GM18907 (cell line): Measurements from ENCODE around the gene WDFY3.
A peak's percentile ranks its signal among the peaks of the same experiment; 100 is the strongest.

Experiments used
- ATAC-seq: cut with Tn5 transposase; IDR thresholded peaks from one replicate; pipeline ENCODE4 v1.9.1; 2021; ENCODE audit warnings: mild to moderate bottlenecking, moderate library complexity; ENCODE audit not compliant: unreplicated experiment

Gene WDFY3, protein sequence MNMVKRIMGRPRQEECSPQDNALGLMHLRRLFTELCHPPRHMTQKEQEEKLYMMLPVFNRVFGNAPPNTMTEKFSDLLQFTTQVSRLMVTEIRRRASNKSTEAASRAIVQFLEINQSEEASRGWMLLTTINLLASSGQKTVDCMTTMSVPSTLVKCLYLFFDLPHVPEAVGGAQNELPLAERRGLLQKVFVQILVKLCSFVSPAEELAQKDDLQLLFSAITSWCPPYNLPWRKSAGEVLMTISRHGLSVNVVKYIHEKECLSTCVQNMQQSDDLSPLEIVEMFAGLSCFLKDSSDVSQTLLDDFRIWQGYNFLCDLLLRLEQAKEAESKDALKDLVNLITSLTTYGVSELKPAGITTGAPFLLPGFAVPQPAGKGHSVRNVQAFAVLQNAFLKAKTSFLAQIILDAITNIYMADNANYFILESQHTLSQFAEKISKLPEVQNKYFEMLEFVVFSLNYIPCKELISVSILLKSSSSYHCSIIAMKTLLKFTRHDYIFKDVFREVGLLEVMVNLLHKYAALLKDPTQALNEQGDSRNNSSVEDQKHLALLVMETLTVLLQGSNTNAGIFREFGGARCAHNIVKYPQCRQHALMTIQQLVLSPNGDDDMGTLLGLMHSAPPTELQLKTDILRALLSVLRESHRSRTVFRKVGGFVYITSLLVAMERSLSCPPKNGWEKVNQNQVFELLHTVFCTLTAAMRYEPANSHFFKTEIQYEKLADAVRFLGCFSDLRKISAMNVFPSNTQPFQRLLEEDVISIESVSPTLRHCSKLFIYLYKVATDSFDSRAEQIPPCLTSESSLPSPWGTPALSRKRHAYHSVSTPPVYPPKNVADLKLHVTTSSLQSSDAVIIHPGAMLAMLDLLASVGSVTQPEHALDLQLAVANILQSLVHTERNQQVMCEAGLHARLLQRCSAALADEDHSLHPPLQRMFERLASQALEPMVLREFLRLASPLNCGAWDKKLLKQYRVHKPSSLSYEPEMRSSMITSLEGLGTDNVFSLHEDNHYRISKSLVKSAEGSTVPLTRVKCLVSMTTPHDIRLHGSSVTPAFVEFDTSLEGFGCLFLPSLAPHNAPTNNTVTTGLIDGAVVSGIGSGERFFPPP (N-terminal part only)

GRCh38 chr4:84966382-84967242, at the start of gene WDFY3:
Gene WDFY3 (minus strand): TSS chr4:84966690. CDS start chr4:84860591, 106,099 bp downstream.
- ATAC-seq: peak; percentile 76

DNA sequence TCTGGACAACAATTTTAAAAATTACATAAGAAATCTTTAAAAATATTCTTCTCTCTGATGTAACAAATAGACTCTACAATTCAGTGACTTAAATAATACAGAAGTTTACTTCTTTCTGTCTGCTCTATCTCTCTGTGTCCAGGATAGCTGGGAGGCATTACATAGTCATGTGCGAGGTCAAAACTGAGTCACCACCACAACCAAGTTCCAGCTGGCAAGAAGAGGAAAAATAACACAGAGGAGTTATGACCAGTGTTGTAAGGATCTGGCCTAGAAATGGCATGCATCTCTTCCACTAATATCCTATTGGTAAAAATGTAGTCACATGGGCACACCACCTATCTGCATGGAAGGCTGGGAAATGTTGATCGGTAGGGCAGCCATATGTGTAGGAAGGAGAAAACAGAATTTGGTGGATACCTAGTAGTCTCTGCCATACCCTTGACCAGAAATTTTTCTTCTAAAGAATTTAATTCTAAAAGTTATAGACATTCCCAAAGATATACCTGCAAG, 39.4 kb upstream of the WDFY3 start:
- no peak for ATAC-seq

DNA sequence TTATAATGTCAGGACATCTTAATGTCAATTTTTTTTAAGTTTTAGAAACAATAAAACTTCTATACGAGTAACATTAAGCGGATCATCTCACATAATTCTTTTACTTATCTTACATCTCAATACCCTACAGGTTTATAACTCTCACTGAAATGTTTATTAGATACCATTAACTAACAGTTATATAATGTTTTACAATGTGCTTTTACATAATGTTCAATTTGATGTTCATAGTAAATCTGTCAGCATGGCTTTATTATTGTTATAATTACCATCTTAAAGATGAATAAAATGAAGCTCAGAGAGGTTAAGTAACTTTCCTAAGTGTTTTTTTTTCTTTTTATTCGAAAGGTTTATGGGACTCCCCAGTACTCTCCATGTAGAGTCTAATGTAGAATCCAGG, 33.9 kb upstream of the WDFY3 start:
- no peak for ATAC-seq

GRCh38 chr4:84995386-84995785, 28.9 kb upstream of the WDFY3 start:
- ATAC-seq: no peak

DNA sequence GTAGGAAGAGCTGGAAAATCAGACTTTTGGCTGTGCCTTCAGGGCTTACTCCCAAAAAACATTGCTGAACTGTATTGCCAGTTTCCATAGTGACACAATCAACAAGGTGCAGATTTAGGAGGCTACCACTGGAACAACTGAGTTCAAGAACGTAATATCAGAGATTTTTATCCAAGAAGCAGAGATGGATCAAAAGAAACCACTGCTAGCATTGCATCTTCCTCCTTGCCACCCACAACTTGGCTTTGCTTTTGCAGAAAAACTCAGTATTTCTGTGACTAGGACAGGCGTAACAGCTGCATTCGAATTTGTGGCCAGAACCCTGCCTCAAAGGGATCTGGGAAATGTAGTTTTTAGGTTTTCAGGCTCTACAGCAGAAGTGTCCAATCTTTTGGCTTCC, 27.8 kb upstream of the WDFY3 start:
- ATAC-seq: no peak

GRCh38 chr4:84985952-84986351, 19.5 kb upstream of the WDFY3 start:
- no peak for ATAC-seq

GRCh38 chr4:84977396-84977795, 10.9 kb upstream of the WDFY3 start:
- ATAC-seq: no peak

DNA sequence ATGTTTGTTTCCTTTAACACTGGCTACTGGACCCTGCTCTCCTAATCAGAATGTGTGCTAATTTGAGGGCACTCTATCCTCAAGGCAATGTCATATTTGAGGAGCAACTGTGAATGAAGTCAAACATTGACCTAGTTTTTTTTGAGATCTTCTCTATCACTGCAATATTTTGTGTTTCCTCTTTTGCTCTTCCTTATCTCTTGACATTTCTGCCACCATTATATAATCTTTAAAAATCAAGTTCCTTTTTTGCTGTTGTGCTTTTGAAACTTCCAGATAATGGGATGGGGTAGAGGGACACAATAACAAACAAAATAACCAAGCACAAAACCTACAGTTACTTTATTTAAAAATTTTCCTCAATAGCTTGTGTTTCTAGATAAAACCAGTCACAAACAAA, 7.4 kb upstream of the WDFY3 start:
- ATAC-seq: no peak

DNA sequence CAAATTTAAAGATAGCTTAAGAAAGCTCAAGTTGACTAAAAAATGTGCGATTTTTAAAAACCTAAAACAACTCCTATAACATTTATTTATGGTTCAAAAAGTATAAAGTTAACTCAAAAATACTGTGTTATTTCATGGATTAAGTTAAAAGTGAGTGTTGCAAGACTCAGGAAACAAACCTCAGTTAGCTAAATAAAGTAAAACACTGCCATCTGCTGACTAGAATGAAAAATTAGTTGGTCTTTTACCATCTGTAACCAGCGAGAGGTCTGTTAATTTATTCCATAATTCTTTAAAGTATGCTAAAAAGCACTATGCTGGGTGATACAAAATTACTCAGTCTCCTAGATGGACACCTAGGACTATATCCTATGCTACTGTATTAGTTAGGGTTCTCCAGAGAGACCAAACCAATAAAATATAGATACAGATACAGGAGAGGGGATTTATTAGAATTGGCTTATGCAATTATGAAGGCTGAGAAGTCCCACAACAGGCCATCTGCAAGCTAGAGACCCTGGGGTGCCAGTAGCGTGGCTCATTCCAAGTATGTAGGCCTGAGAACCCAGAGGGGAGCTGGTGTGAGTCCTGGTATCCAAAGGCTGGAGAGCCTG, 4.9 kb upstream of the WDFY3 start:
- ATAC-seq: no peak

DNA sequence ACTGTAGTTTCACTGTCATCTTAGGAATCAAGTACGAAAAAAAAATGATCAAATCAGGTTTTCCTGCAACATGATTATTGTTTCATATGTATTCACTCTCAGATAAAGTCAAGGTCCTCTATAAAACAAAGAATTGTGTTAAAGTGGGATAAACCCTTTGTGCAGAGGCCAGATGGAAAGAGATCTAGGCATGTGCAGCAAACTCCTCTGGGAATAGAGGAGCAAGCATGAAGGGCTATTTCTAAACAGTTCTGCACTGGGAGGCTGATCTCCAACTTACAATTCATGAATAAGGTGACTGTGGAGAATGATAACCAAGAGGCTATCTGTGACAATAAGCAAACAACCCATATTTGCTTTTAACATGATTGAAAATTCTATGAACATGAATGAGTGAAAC, 2.4 kb upstream of the WDFY3 start:
- no peak for ATAC-seq

DNA sequence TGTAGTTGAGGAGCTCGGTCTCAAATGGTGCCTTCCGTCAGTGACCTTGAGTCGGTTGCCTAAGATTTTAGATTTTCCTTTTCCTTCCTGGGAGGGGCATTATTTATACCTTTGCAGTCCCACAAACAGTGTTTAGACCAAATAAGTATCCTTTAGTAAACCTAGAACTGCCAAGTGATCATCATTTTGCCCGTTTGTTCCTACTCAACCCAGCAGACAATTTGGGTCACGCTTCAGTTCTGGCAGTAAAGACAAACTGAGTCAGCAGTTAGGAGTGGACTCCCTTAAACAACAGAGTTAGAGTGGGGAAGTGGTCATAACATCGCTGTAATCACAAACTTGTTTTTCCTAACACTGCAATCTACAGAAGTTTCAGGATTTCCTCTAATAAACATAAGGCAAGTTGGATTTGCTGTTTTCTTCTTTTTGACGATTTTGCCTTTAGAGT, 777 bp upstream of the WDFY3 start:
- ATAC-seq: no peak

DNA sequence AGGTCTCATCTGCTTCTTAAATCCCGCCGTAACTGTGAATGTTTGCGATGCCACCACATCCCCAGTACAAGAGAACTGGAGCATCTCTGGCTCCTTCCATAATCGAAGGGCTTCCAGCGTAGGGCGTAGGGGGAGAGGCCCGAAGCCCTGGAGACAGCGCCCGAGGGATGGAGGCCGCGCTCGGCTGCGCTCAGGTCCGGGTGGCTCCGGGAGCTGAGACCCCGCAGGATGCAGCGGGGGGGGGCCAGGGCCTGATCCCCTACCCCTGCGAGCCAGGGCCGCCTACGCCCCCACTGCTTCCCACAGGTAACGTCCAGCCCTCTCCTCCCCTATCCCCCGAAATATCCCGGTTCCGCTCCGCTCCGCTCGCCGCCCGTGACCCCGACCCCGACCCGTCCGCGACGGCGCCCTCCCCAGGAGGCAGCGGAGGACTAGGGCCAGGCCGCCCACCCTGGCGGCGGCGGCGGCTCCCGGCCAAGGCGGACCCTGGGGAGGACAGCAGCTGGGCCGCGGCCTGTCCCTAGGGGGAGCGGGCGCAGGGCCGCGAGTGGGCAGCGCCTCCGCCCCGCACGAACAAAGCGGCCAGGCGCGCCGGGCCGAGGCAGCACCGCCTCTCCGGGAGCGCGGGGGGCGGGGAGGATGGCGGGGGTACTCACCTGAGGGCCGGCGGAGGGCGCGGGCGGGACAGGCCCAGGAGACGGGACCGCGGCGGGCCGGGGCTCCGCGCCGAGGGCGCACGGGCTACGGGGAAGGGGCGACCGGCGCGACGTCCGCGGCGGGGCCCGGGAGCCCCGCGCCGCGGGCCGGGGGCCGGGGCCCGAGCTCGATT, 723 bp downstream of the WDFY3 start:
- ATAC-seq: peak; percentile 34

DNA sequence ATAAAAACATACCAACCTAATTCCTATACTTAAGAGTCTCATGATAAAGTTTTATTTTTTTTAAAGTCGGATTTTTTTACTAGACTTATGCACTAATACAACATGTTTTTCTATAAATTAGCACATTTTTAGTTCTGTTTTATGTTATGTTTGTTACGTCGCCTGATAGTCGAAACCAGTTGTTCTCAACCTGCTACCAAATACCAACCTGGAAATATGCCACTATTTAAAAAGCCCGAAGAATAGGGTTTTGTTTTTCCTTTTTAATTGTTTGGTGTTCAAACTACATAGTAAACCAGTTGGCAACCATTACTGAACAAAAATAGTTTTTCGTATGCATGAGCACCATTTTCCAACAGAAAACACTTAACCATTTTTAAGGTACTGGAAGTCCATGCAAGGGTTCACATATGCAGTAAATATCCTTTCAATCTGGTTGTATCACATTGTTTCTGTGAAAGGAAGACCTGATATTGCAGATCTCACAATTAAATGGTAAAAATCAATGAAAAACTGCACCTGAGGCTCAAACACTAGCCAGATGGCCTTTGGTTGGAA, 1.4 kb downstream of the WDFY3 start:
- ATAC-seq: no peak

GRCh38 chr4:84962102-84962501, 4.4 kb downstream of the WDFY3 start:
- ATAC-seq: no peak

GRCh38 chr4:84958434-84958833, 8.1 kb downstream of the WDFY3 start:
- no peak for ATAC-seq

GRCh38 chr4:84957514-84958420, 8.7 kb downstream of the WDFY3 start:
- ATAC-seq: peak; percentile 35

DNA sequence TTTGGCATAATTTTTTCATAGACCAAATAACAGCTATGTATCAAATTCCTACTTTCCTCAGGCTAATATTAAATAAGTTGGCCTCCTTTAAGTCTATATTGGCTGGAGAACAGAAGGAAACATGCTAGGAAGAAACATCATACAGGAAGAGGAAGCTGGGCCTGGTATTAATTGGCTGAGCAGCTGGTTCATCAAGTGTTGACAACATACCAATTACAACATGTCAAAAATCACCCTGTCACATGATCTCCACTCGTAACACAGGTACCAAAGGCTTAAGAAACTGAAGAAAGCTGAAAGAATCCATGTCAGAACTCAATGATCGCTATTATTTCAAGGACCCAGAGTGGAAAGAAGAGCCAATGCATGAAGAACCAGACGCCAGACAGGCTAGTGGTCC, 10.5 kb downstream of the WDFY3 start:
- no peak for ATAC-seq
